GM10266 (cell line): Measurements from ENCODE around the gene AFDN.

Source experiments
- DNase-seq: peaks from one replicate; pipeline ENCODE4 v3.0.0; 2012; ENCODE audit errors: extremely low spot score
- TF ChIP-seq, protein P1 (sequence below): IDR thresholded peaks from 2 replicates; pipeline ENCODE4 v1.5.1; 2012; ENCODE audit warnings: mild to moderate bottlenecking, low read depth; ENCODE audit not compliant: control insufficient read depth, insufficient read depth; ENCODE audit errors: missing control alignments

AFDN gene

DNA sequence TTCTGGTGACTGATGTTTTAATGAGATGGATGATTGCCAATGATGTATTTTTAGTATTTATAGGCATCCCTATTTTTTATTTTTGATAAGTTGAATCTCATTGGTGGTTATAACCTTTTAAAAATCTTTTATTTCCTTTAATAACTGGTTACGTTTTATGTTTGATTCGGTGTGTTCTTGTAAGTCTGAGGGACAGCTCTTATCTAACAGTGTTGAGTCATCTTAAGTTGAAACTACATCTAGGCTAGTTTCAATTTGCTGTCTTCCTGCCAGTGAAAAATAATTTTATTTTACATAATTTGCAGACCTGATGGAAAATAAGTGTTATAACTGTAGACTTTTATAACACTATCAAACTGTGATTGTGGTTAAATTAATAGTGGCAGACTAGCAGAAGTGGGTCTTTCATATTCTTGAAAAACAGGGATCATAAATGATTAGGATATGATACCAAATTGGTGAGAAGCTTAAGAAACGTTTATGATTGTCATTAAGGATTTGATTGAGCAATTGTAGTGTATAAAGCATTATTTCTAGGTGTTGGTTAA lies 4.6 kb downstream of the AFDN start:
- TF ChIP-seq, protein P1, sequence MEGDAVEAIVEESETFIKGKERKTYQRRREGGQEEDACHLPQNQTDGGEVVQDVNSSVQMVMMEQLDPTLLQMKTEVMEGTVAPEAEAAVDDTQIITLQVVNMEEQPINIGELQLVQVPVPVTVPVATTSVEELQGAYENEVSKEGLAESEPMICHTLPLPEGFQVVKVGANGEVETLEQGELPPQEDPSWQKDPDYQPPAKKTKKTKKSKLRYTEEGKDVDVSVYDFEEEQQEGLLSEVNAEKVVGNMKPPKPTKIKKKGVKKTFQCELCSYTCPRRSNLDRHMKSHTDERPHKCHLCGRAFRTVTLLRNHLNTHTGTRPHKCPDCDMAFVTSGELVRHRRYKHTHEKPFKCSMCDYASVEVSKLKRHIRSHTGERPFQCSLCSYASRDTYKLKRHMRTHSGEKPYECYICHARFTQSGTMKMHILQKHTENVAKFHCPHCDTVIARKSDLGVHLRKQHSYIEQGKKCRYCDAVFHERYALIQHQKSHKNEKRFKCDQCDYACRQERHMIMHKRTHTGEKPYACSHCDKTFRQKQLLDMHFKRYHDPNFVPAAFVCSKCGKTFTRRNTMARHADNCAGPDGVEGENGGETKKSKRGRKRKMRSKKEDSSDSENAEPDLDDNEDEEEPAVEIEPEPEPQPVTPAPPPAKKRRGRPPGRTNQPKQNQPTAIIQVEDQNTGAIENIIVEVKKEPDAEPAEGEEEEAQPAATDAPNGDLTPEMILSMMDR, result no peak
- DNase-seq, result no peak

DNA sequence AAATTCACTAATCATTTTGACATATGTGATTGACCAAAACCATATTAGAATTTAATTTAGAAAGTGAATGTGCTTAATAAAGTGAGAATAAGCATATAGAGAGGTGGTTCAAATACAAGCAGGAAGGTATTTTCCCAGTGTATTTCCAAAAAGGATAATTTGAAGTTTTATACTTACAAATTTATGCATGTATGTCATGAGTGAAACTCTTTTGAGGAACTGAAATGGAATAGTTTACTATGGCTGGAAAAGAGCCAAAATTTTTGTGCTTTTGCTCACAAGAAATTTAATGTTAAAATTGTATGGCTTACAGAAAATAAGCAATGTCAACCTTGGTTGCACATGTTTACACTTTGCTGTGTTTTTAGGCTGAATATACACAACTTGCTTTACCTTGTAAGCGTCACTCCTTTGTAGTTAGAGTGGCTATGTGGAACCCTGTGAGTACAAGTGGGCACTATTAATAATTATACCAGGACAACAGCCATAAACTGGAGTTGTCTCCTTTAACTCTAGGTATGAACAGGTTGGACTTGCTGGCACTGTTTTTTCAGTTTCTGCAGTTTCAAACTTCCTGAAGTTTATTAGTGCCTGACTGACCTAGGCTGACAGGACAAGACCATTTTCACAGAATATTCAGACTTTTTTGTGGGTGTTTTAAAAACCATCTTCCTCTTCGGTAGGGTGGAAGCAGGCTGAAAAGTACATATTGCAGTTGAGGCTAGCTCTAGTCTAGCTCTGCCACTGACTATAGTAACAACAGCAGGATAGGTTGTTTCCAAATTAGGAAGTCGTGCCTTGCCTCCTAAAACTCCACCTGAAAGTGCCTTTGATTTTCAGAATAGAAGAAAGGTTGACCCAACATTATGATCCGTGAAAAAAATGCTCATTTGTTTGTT lies 6.0 kb downstream of the AFDN start:
- TF ChIP-seq, protein P1, result no peak
- DNase-seq, result no peak

DNA sequence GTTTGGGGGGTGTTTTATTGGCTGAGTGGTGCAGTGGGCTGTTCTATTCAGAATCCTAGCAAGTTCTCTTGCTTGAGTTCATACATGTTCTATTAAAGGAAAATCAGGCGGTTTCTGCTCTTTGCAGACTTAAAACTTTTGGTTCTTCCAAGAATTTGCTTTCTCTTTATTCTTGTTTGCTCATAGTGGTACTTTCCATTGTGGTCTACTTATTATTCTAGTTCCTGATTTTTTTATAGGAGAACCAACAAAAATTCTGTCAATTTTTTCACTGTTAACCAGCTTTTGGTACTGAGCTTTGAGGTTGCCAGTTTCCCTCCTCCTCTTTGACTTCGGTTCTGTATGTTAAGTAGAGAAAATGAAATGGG lies 6.7 kb downstream of the AFDN start:
- DNase-seq, result no peak
- TF ChIP-seq, protein P1, result no peak

DNA sequence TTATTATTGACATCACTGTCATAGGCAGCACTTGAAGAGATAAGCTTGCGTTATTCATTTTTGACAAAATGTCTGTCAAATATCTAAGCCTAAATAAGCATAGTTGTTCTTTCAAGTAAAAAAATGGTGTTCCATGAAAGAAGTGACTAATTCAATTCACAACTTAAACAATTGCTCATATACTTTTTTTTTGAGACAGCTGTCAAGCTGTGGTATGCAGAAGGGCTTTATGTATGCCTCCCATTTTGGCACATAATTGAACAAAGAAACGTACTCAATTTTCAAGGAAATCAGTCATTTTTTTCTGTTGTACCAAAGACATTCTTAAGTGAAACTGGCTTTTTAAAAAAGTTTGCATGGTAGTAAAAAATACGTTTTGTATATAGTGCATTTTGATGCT lies 8.5 kb downstream of the AFDN start:
- TF ChIP-seq, protein P1, result no peak
- DNase-seq, result no peak

DNA sequence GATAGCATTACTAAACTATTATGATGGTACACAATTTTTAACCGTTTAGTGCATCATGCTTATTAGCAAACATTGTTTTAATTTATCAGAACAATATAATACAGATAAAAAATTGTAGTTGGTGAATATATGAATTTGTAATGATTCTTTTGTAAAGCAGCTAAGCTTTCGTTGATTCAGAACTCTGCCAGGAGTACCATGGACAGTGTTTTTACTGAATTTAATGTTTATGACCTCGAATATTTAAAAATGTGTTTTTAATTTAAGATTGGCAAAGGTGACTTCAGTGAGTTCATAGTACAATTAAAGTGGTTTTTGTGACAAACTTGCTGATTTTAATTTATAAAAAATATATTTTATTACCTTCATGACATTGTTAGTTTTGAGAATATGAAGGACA lies 10.0 kb downstream of the AFDN start:
- TF ChIP-seq, protein P1, result no peak
- no peak for DNase-seq

DNA sequence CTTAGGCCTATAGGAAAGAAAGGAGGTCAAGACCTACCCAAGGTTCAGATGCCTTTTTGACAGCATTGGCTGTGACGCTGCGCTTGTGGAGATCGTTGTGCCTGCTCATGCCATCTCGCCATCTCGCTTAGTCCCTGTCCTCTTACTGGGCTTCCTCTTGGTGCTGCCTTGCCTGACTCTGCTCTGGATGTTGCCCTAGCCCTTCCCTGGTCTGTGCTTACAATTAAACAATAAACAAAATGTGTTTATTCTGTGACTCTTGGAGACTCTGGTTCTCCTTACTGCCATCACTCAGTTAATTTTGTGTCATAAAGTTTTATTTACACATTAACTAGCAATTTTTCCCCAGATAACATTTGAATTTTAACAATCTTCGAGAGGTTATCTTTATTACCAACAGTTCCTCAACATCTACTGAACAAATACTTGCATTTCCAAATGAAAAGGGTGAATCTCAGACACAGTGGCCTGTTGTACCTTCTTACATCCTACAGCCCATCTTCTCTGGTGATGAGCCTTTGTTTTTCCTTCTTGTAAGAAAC lies 11.6 kb downstream of the AFDN start:
- TF ChIP-seq, protein P1, result no peak
- no peak for DNase-seq

DNA sequence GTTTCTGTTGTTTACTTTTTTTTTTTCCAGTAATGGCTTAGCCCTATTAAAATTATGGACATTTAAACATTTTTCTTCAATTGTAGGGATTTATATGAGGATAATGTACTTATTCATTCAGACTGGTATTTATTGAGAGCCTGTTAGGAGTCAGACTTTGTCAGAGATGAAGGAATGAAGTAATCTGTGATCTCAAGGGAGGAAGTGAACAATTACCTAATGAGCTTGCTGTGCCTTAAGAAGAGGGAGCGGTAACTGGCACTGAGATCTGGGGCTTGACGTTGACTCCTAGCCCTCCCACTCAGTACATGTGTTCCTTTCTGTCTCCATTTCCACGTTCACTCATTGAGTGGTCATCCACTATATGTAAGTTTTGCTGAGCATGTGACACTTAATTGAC lies 12.6 kb downstream of the AFDN start:
- no peak for DNase-seq
- TF ChIP-seq, protein P1, result no peak
